Uterus (tissue), 2 donors: ENCODE results near the gene ESPNL.

ENCODE experiments used
- POLR2A ChIP-seq, 2 donors: fragments of 450-650 bp; IDR thresholded peaks; one replicate each; pipeline ENCODE4 v1.6.1; 2016; ENCODE audit warnings: antibody characterized with exemption in 2 of 2, mild to moderate bottlenecking in 1 of 2, moderate library complexity in 1 of 2
- TF ChIP-seq, protein P1 (sequence below), 4 experiments: fragments of 200-600 bp in 2 of 4; fragments of 450-650 bp in 2 of 4; sonication (generic) in 2 of 4; IDR thresholded peaks; one replicate each; pipeline ENCODE4 v1.5.1; 2016 to 2019; ENCODE audit warnings: antibody characterized with exemption in 4 of 4, mild to moderate bottlenecking in 2 of 4, moderate library complexity in 1 of 4

DNA sequence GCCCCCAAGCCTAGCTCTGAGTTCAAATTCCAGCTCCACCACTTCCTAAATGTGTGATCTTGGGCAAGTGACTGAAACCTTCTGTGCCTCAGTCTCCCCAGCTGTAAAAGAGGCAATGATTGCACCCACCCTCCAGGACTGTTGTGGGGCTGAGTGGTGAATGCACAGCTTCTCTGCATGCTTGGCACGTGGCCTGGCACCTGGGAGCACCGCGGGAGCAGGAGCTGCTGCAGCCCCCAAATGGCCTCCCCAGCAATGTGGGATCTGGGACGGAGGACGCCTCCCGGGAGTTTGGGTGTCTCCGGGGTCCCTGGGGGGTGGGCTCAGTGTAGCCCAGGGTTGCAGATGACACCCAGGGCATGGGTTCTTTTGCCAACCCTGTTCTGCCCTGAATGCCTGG is 39.9 kb downstream of the ESPNL start:
- TF ChIP-seq, protein P1, sequence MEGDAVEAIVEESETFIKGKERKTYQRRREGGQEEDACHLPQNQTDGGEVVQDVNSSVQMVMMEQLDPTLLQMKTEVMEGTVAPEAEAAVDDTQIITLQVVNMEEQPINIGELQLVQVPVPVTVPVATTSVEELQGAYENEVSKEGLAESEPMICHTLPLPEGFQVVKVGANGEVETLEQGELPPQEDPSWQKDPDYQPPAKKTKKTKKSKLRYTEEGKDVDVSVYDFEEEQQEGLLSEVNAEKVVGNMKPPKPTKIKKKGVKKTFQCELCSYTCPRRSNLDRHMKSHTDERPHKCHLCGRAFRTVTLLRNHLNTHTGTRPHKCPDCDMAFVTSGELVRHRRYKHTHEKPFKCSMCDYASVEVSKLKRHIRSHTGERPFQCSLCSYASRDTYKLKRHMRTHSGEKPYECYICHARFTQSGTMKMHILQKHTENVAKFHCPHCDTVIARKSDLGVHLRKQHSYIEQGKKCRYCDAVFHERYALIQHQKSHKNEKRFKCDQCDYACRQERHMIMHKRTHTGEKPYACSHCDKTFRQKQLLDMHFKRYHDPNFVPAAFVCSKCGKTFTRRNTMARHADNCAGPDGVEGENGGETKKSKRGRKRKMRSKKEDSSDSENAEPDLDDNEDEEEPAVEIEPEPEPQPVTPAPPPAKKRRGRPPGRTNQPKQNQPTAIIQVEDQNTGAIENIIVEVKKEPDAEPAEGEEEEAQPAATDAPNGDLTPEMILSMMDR (IDR thresholded peaks at IDR 0.05), result no peak
- TF ChIP-seq POLR2A (IDR thresholded peaks at IDR 0.05), result no peak
